Omental fat pad (tissue), 4 donors: ENCODE results near the gene ZMIZ1. TPM values are rescaled to one million over a fixed set of nuclear protein-coding genes. Genes with fewer than 3 reads are reported as not detected.
A peak's percentile ranks its signal among the peaks of the same experiment; 100 is the strongest.

ENCODE experiments used
- ATAC-seq: fragments of 150-250 bp; one replicate; pipeline ENCODE4 v1.9.1; 2016; ENCODE audit warnings: mild to moderate bottlenecking, moderate library complexity; ENCODE audit not compliant: low FRiP score
- DNase-seq: peaks from one replicate; pipeline ENCODE4 v3.0.0-alpha.2; 2019; ENCODE audit warnings: low spot score
- total RNA-seq, 4 donors: library from RNA; depleted of rRNA; stranded (reverse); fragments of >200 nt; gene quantifications; one replicate each; pipeline ENCODE4 v1.1.0, GENCODE V29; 2016
- TF ChIP-seq, protein P1 (sequence below), 3 donors: fragments of 450-650 bp; IDR thresholded peaks; one replicate each; pipeline ENCODE4 v1.5.1; 2016 to 2017; ENCODE audit warnings: antibody characterized with exemption in 3 of 3, mild to moderate bottlenecking in 3 of 3, moderate library complexity in 2 of 3

The ZMIZ1 gene
- total RNA-seq, 4 donors from 2014 or later, result 24.2 to 64.8 (median 43.1) TPM

DNA sequence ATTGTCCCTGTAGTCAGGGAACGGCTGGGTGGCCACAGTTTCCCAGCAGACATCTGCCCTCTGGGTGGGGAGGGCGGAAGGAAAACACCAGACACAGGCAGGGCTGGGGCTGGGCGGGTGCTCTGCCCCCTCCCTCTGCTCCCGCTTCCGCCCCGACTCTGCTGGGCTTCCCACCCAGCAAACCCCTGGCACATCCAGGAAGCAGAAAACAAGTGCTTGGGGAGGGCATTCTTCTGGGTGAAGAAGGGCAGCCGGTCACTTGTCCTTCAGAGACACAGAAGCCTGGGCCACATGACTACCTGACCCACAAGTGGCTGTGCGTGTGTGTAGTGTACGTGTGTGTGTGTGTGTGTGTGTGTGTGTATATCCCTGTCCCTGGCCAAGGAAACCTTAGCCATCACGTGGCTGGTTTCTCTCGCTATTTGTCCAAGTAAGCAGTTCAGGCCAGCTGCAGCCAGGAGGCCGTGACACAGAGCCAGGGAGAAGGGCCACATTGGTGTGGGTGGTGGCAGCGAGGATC, 77.9 kb downstream of the ZMIZ1 start:
- DNase-seq (no peak), ATAC-seq (no peak)
- TF ChIP-seq, protein P1, sequence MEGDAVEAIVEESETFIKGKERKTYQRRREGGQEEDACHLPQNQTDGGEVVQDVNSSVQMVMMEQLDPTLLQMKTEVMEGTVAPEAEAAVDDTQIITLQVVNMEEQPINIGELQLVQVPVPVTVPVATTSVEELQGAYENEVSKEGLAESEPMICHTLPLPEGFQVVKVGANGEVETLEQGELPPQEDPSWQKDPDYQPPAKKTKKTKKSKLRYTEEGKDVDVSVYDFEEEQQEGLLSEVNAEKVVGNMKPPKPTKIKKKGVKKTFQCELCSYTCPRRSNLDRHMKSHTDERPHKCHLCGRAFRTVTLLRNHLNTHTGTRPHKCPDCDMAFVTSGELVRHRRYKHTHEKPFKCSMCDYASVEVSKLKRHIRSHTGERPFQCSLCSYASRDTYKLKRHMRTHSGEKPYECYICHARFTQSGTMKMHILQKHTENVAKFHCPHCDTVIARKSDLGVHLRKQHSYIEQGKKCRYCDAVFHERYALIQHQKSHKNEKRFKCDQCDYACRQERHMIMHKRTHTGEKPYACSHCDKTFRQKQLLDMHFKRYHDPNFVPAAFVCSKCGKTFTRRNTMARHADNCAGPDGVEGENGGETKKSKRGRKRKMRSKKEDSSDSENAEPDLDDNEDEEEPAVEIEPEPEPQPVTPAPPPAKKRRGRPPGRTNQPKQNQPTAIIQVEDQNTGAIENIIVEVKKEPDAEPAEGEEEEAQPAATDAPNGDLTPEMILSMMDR (IDR thresholded peaks at IDR 0.05), result no peak

DNA sequence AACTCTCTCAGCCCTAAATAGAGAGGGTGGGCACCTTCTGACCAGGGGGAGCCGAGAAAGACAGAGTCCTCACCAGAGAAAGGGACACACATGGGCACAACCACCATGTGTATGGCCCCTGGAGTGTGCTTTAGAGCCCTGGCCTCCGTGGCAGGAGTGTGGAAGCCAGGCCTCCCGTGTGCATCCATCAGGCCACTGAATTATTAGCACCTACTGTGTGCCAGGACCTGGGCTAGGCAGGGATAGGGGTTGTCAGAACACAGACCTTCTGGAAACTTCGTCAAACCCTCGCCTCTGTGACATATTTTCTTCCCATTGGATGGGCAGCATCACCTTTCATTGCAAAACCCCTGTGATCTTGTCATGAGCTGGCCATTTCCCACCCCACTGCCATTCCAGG, 78.5 kb downstream of the ZMIZ1 start:
- no peak for ATAC-seq
- DNase-seq, result no peak
- TF ChIP-seq, protein P1 (IDR thresholded peaks at IDR 0.05), result no peak

DNA sequence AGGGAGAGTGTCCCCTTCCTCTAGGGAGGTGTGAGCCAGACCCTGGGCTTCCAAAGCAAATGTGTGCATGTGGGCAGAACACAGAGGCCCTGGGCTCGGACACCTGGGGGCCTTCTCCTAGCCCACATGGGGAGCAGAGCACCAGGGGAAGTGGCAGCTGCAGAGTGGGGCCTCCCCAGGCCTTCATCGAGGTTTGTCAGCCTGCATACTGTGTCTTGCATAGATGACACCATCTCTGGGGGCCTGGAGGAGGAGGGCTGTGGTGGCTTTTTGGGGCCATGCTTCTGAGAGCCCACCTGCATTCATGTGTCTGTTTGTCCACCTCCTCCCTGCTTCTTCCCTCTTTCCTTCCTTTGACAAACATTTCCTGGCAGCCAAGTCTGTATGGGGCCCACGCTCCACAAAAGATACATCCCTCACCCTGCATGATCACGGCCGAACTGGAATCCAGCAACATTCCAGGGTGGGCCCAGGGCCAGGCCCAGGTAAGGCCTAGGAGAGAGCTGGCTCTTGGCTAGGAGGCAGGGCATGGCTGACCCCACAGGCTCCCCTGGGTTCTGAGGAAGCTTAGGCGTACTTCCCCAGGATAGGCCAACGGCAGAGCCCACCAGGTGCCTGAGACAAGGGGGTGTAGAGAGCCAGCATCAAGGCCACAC, 79.2 kb downstream of the ZMIZ1 start:
- DNase-seq (no peak), ATAC-seq (no peak)
- TF ChIP-seq, protein P1 (IDR thresholded peaks at IDR 0.05), result no peak

DNA sequence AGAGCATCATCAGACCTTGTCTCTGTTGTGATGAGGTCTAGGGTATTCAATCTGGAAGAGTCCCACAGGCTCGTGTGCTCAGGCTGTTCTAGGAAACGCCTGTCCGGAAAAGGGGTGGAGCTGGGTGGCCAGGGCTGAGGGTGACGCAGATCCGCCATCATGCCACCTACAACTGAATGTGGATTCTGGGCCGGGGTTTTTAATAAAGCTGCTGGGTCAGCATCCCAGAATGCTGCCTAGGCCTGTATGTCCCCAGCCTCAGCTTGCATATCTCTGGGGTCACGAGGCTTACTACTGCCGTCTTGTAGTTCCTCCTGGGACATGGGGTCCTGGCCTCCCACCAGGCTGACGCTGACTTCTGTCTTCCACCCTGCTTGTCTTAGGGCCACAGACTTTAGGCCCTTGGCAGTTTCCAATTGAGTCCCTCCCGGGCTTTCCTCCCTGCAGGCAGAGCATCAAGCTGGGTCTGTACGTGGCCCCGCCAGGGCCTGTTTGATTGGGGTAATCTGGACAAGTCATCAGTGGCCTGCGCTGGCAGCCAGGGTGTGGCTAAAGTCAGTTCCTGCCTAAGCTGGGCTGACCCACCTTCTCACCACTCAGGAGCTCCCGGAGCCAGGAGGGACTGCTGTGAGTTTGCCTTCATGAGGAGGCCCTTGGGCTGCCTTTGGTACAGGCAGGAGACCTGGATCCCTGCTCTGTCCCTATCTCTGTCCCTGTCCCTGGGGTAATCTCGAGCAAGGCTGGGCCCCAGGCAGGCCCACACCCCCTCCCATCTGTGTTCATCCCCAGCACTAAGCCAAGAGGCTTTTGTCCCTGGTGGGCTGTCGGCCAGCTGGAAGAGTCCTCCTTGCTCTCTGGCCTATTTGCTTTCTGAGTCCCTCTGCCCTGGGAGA, 79.9 kb downstream of the ZMIZ1 start:
- TF ChIP-seq, protein P1 (IDR thresholded peaks at IDR 0.05), result no peak
- no peak for DNase-seq
- peak; percentile 4 for ATAC-seq

DNA sequence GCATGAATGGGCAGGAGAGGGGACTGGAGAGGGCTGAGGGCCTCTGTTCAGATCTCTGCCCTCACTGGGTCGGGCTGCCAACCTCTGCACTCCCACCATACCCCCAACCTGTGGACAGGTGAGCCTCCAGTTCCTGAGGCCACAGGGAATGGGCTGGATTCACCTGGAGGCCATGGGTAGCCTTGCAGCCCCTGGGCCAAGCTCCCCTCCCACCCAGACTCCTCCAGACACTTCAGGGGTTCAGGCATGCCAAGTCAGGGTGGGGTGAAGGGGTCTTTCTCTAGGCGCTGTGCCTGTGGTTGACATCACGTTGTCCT, 80.5 kb downstream of the ZMIZ1 start:
- DNase-seq (no peak), ATAC-seq (no peak)
- TF ChIP-seq, protein P1 (IDR thresholded peaks at IDR 0.05), result no peak

DNA sequence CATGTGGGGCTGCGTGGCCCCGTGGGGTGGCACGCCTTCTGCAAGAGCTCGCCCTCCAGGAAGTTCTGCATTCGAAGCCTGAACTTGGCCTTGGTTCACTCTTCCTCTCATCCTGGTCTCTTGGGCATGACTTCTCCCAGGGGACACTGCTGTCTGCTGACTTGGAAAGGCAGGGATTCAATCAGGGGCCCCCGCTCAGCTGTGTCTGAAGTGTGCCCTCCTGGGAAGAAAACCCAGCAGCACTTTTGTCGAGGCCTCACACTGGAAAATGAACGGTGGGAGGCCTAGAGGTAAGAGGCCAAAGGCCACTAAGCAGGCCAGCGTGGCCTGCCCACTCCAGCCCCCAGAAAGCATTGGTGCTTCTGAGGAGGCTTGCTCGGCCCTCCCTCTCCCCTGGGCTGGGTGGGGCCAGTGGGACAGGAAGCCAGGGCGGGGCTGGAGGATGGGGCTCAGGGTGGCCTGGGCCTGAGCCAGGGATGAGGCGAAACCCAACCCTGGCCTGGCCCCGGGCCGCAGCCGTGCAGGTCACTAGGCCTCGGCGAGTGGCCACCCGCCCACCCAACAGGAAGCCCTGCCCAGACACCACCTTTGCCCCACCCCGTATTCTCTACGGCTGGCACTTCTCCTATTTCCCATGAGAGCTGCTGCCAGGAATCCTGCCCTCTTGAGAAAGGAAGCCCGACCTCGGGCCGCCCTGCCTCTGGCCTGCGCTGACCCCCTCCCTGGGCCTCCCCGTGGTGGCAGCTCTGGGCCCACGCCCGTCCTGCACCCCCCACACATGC, 81.1 kb downstream of the ZMIZ1 start:
- TF ChIP-seq, protein P1 (IDR thresholded peaks at IDR 0.05), result no peak
- peak; percentile 56 for DNase-seq
- peak; percentile 54 for ATAC-seq
